Keratinocyte (primary cell): ENCODE results near the gene PIGU.

Experiments
- CTCF ChIP-seq, 3 experiments: IDR thresholded peaks in 1 of 3; conservative IDR thresholded peaks in 1 of 3; optimal IDR thresholded peaks in 1 of 3; 2 replicates in 2 of 3; 3 replicates in 1 of 3; pipeline versions ENCODE3 to v1.5.1; 2011; ENCODE audit warnings: low read length in 3 of 3, mild to moderate bottlenecking in 3 of 3, moderate library complexity in 2 of 3, control low read depth in 1 of 3, inconsistent platforms in 1 of 3; ENCODE audit not compliant: insufficient read depth in 2 of 3; ENCODE audit errors: extremely low read depth in 1 of 3
- EZH2 ChIP-seq: IDR thresholded peaks from one replicate; pipeline ENCODE4 v1.6.1; 2012; ENCODE audit warnings: inconsistent platforms, mild to moderate bottlenecking, low read length, moderate library complexity

- no peak for TF ChIP-seq CTCF (optimal IDR thresholded peaks at IDR 0.05 in 1 of 3, IDR thresholded peaks at IDR 0.05 in 1 of 3, conservative IDR thresholded peaks at IDR 0.05 in 1 of 3; ENCODE audit: extremely low read depth in 1 of 3, insufficient read depth in 2 of 3, low read length in 3 of 3)
- TF ChIP-seq EZH2, result no peak
Observed at GRCh38 chr20:34643928-34644327, 33.0 kb downstream of the PIGU start.
